NCI-H1417 treated with DMSO at 0.1 percent for 48 hours (cell line): Measurements from ENCODE around the gene NOX3.
"Not testable (repeated sequence)": the region's sequence is repeated elsewhere in the genome, so short reads cannot be mapped to it uniquely, and the experiment has no call there.

Experiments used
- DNase-seq: peaks from one replicate; lab custom pipeline; 2025; lab: John Stamatoyannopoulos, UW

NOX3 gene

GRCh38 chr6:155455766-155456165 lies at the start of gene NOX3:
Gene NOX3, minus strand, starts transcription at chr6:155455839. Its CDS starts 39 bp downstream, at chr6:155455800.
- no peak for DNase-seq

- DNase-seq = no peak
Measured at GRCh38 chr6:155504848-155505607, 49.4 kb upstream of the NOX3 start.

GRCh38 chr6:155502393-155502792 lies 46.8 kb upstream of the NOX3 start:
- DNase-seq = no peak

GRCh38 chr6:155499574-155499973 lies 43.9 kb upstream of the NOX3 start:
- DNase-seq = no peak

- no peak for DNase-seq
Measured at GRCh38 chr6:155498370-155498769, 42.7 kb upstream of the NOX3 start.

GRCh38 chr6:155497273-155497672 lies 41.6 kb upstream of the NOX3 start:
- DNase-seq = no peak

- DNase-seq = no peak
Measured at GRCh38 chr6:155495011-155495768, 39.6 kb upstream of the NOX3 start.

- no peak for DNase-seq
Measured at GRCh38 chr6:155493694-155494143, 38.1 kb upstream of the NOX3 start.

GRCh38 chr6:155493026-155493693 lies 37.5 kb upstream of the NOX3 start:
- no peak for DNase-seq

GRCh38 chr6:155492061-155492735 lies 36.6 kb upstream of the NOX3 start:
- no peak for DNase-seq

GRCh38 chr6:155491421-155491820 lies 35.8 kb upstream of the NOX3 start:
- DNase-seq = no peak

GRCh38 chr6:155488197-155488596 lies 32.6 kb upstream of the NOX3 start:
- DNase-seq = not testable (repeated sequence)

GRCh38 chr6:155487371-155488130 lies 31.9 kb upstream of the NOX3 start:
- DNase-seq = no peak

GRCh38 chr6:155486721-155487294 lies 31.2 kb upstream of the NOX3 start:
- DNase-seq = no peak

- DNase-seq = no peak
Measured at GRCh38 chr6:155485756-155486155, 30.1 kb upstream of the NOX3 start.

- DNase-seq = no peak
Measured at GRCh38 chr6:155483858-155484257, 28.2 kb upstream of the NOX3 start.

GRCh38 chr6:155481215-155481614 lies 25.6 kb upstream of the NOX3 start:
- no peak for DNase-seq

GRCh38 chr6:155473741-155474140 lies 18.1 kb upstream of the NOX3 start:
- DNase-seq = no peak

GRCh38 chr6:155472886-155473285 lies 17.2 kb upstream of the NOX3 start:
- DNase-seq = no peak

GRCh38 chr6:155470979-155471616 lies 15.5 kb upstream of the NOX3 start:
- not testable (repeated sequence) for DNase-seq
